GM12892 (cell line): Measurements from ENCODE around the gene RHBDL1.
"Not testable (repeated sequence)": the region's sequence is repeated elsewhere in the genome, so short reads cannot be mapped to it uniquely, and the experiment has no call there.

Experiments used
- DNase-seq: peaks from one replicate; pipeline ENCODE4 v3.0.0; 2011; ENCODE audit not compliant: insufficient read length
- FAIRE-seq: peaks from 2 replicates; lab custom pipeline; 2011; peaks lifted over from hg19 to GRCh38; lab: Jason Lieb, UNC
- POLR2A ChIP-seq: IDR thresholded peaks from 2 replicates; pipeline ENCODE4 v1.6.1; 2011; ENCODE audit warnings: low read depth, low read length, control low read depth
- POLR2AphosphoS5 ChIP-seq: IDR thresholded peaks from 2 replicates; pipeline ENCODE4 v1.6.1; 2011; ENCODE audit warnings: low read depth, low read length, control low read depth
- TAF1 ChIP-seq: IDR thresholded peaks from 2 replicates; pipeline ENCODE4 v1.6.1; 2011; ENCODE audit warnings: low read depth, mild to moderate bottlenecking, control low read depth, low read length, borderline replicate concordance

RHBDL1 gene

GRCh38 chr16:684961-685696 lies 9.7 kb downstream of the RHBDL1 start:
- DNase-seq (no peak), FAIRE-seq (no peak)
- TF ChIP-seq POLR2A (no peak), TAF1 (no peak), POLR2AphosphoS5 (no peak)

- TF ChIP-seq POLR2A (no peak), TAF1 (no peak), POLR2AphosphoS5 (no peak)
- no peak for FAIRE-seq
Measured at GRCh38 chr16:685967-686366, 10.5 kb downstream of the RHBDL1 start.

GRCh38 chr16:686459-687260 lies 11.2 kb downstream of the RHBDL1 start:
- no peak for FAIRE-seq
- DNase-seq, result no peak
- no peak for TF ChIP-seq POLR2A
- no peak for TF ChIP-seq TAF1
- TF ChIP-seq POLR2AphosphoS5, result no peak

More at GRCh38 chr16:685967-686366, 10.5 kb downstream of the RHBDL1 start:
- no peak for DNase-seq

- no peak for TF ChIP-seq TAF1
- TF ChIP-seq POLR2AphosphoS5, result no peak
- TF ChIP-seq POLR2A, result no peak
- FAIRE-seq, result no peak
- DNase-seq, result no peak
Measured at GRCh38 chr16:687499-687898, 12.0 kb downstream of the RHBDL1 start.

GRCh38 chr16:689175-689897 lies 13.9 kb downstream of the RHBDL1 start:
- FAIRE-seq, result no peak
- no peak for DNase-seq
- TF ChIP-seq POLR2AphosphoS5 (no peak), POLR2A (no peak), TAF1 (no peak)

GRCh38 chr16:691242-691641 lies 15.8 kb downstream of the RHBDL1 start:
- not testable (repeated sequence) for DNase-seq, FAIRE-seq

- TF ChIP-seq POLR2A, result no peak
- TF ChIP-seq TAF1, result no peak
- TF ChIP-seq POLR2AphosphoS5, result no peak
- DNase-seq, result no peak
- no peak for FAIRE-seq
Measured at GRCh38 chr16:692356-693108, 17.1 kb downstream of the RHBDL1 start.

GRCh38 chr16:693364-693763 lies 17.9 kb downstream of the RHBDL1 start:
- no peak for FAIRE-seq
- no peak for TF ChIP-seq TAF1
- no peak for TF ChIP-seq POLR2AphosphoS5
- TF ChIP-seq POLR2A, result no peak
- DNase-seq, result no peak

GRCh38 chr16:693766-694165 lies 18.3 kb downstream of the RHBDL1 start:
- TF ChIP-seq POLR2AphosphoS5 (no peak), POLR2A (no peak), TAF1 (no peak)
- FAIRE-seq (no peak), DNase-seq (no peak)

- TF ChIP-seq TAF1 (no peak), POLR2AphosphoS5 (no peak), POLR2A (no peak)
- no peak for FAIRE-seq
- DNase-seq, result no peak
Measured at GRCh38 chr16:694187-694862, 18.9 kb downstream of the RHBDL1 start.
